B cell (primary cell): Measurements from ENCODE around the gene EGFR. TPM values are rescaled to one million over a fixed set of nuclear protein-coding genes. Genes with fewer than 3 reads are reported as not detected.

Source experiments
- ATAC-seq: fragments of 200-7000 bp; cut with Tn5 transposase; one replicate; pipeline ENCODE4 v1.10.0; 2021; ENCODE audit warnings: low read depth, mild to moderate bottlenecking, moderate number of reproducible peaks, moderate library complexity
- CTCF ChIA-PET: fragments of 350-600 bp; sonication (Branson Sonifier 250); formaldehyde crosslinking; loops from one replicate; lab custom pipeline; 2021; ENCODE audit warnings: antibody characterized with exemption, inconsistent platforms; lab: Charles Lee
- POLR2A ChIA-PET: fragments of 350-600 bp; sonication (Branson Sonifier 250); formaldehyde crosslinking; loops from one replicate; lab custom pipeline; 2021; ENCODE audit warnings: antibody characterized with exemption; lab: Charles Lee
- DNase-seq: peaks from one replicate; pipeline ENCODE4 v3.0.0; 2013
- H2AFZ ChIP-seq: 2 replicates; pipeline ENCODE4 v1.6.1; 2012; ENCODE audit warnings: mild to moderate bottlenecking, low read depth, low read length; ENCODE audit not compliant: insufficient read depth, poor library complexity, severe bottlenecking
- H3K27ac ChIP-seq, 2 donors: 1 replicate in 1 of 2; 2 replicates in 1 of 2; pipeline ENCODE4 v1.5.1; 2012 to 2013; ENCODE audit warnings: low read length in 2 of 2, mild to moderate bottlenecking in 2 of 2, moderate library complexity in 1 of 2
- H3K27me3 ChIP-seq, 4 experiments: fragments of 200-600 bp in 1 of 4; sonication (generic) in 1 of 4; replicated peaks in 1 of 4; 1 replicate in 2 of 4; 2 replicates in 2 of 4; pipeline versions ENCODE4 v1.6.1 to v1.7.0; 2013 to 2016; ENCODE audit warnings: low read length in 3 of 4, mild to moderate bottlenecking in 2 of 4, mixed read lengths in 1 of 4, moderate library complexity in 1 of 4; ENCODE audit not compliant: insufficient read depth in 4 of 4, control insufficient read depth in 3 of 4; ENCODE audit errors: control extremely low read depth in 1 of 4
- H3K36me3 ChIP-seq, 2 experiments: replicated peaks in 1 of 2; 1 replicate in 1 of 2; 2 replicates in 1 of 2; pipeline versions ENCODE4 v1.6.1 to v1.7.1; 2013; ENCODE audit warnings: low read length in 1 of 2; ENCODE audit not compliant: insufficient read depth in 2 of 2, control insufficient read depth in 1 of 2; ENCODE audit errors: control extremely low read depth in 1 of 2, extremely low read depth in 1 of 2
- H3K4me1 ChIP-seq, 2 donors: fragments of 200-600 bp in 1 of 2; sonication (generic) in 1 of 2; 1 replicate in 1 of 2; 2 replicates in 1 of 2; pipeline versions ENCODE4 v1.5.1 to v1.6.1; 2013 to 2017; ENCODE audit warnings: low read length in 2 of 2; ENCODE audit not compliant: control insufficient read depth in 2 of 2, insufficient read depth in 2 of 2
- H3K4me2 ChIP-seq: replicated peaks from 2 replicates; pipeline ENCODE3; 2012; ENCODE audit warnings: mild to moderate bottlenecking, low read depth, low read length; ENCODE audit not compliant: poor library complexity, severe bottlenecking
- H3K4me3 ChIP-seq, 5 experiments: fragments of 200-600 bp in 1 of 5; sonication (generic) in 1 of 5; 1 replicate in 3 of 5; 2 replicates in 2 of 5; pipeline versions ENCODE4 v1.5.1 to v1.7.0; 2011 to 2016; ENCODE audit warnings: low read length in 4 of 5, mild to moderate bottlenecking in 4 of 5, low read depth in 2 of 5, control low read depth in 1 of 5, moderate library complexity in 1 of 5; ENCODE audit not compliant: insufficient read depth in 1 of 5; ENCODE audit errors: control extremely low read depth in 1 of 5, extremely low read depth in 1 of 5
- H3K79me2 ChIP-seq: fragments of 200-600 bp; sonication (generic); one replicate; pipeline ENCODE4 v1.6.0; 2016; ENCODE audit warnings: low read length; ENCODE audit not compliant: control insufficient read depth, insufficient read depth
- H3K9ac ChIP-seq: fragments of 200-600 bp; sonication (generic); 2 replicates; pipeline ENCODE4 v1.6.1; 2017; ENCODE audit warnings: mild to moderate bottlenecking, low read length, moderate library complexity
- H3K9me3 ChIP-seq, 3 donors: one replicate each; pipeline versions ENCODE4 v1.6.1 to v1.7.1; 2013; ENCODE audit warnings: low read length in 2 of 3; ENCODE audit not compliant: control insufficient read depth in 2 of 3, insufficient read depth in 1 of 3; ENCODE audit errors: control extremely low read depth in 1 of 3
- H4K20me1 ChIP-seq: 2 replicates; pipeline ENCODE4 v1.6.0; 2012; ENCODE audit warnings: mild to moderate bottlenecking, low read length; ENCODE audit not compliant: insufficient read depth, control insufficient read depth, poor library complexity, severe bottlenecking
- H3K27ac Mint-ChIP-seq: one replicate; pipeline ENCODE4 v1.8.0; 2021; ENCODE audit warnings: mixed read lengths
- H3K27me3 Mint-ChIP-seq: one replicate; pipeline ENCODE4 v1.8.0; 2021; ENCODE audit warnings: mixed read lengths
- H3K4me1 Mint-ChIP-seq: one replicate; pipeline ENCODE4 v1.8.0; 2021; ENCODE audit warnings: mixed read lengths
- H3K4me3 Mint-ChIP-seq: one replicate; pipeline ENCODE4 v1.8.0; 2021; ENCODE audit warnings: mixed read lengths
- H3K9me3 Mint-ChIP-seq: one replicate; pipeline ENCODE4 v1.8.0; 2022; ENCODE audit warnings: mixed read lengths; ENCODE audit not compliant: insufficient read depth
- EZH2 ChIP-seq: IDR thresholded peaks from 2 replicates; pipeline ENCODE4 v1.6.1; 2012; ENCODE audit warnings: borderline replicate concordance, low read depth, mild to moderate bottlenecking, moderate library complexity, low read length; ENCODE audit not compliant: insufficient read depth, poor library complexity, severe bottlenecking
- WGBS: methylation state at CpG from one replicate; pipeline ENCODE4 v1.1.5; 2013; ENCODE audit warnings: missing lambda C conversion rate; ENCODE audit not compliant: insufficient coverage; 5-methylcytosine and 5-hydroxymethylcytosine counted together
- intact Hi-C: fragments of 100-400 bp; cut with micrococcal nuclease; formaldehyde crosslinking; loops from one replicate; pipeline ENCODE4 v1.10.0; 2022
- polyA plus RNA-seq: library from polyadenylated mRNA; depleted of rRNA; stranded (reverse); fragments of >200 nt; gene quantifications from 2 replicates; pipeline ENCODE4 v1.2.3, GENCODE V29; 2012
- total RNA-seq, 2 donors: library from RNA; stranded (reverse); fragments of 120-200 nt in 1 of 2; gene quantifications; 1 replicate in 1 of 2; 2 replicates in 1 of 2; pipeline versions ENCODE4 v1.2.3 to v1.2.4, GENCODE V29; 2013 to 2022
- TF ChIP-seq, protein P1 (sequence below): fragments of 200-600 bp; IDR thresholded peaks from one replicate; pipeline ENCODE4 v1.8.0; 2022; ENCODE audit warnings: antibody characterized with exemption, mild to moderate bottlenecking

The EGFR gene
- total and polyA plus RNA-seq, 2 donors (not counting 1 experiment from before 2014, with no cell fraction given), result not detected

DNA sequence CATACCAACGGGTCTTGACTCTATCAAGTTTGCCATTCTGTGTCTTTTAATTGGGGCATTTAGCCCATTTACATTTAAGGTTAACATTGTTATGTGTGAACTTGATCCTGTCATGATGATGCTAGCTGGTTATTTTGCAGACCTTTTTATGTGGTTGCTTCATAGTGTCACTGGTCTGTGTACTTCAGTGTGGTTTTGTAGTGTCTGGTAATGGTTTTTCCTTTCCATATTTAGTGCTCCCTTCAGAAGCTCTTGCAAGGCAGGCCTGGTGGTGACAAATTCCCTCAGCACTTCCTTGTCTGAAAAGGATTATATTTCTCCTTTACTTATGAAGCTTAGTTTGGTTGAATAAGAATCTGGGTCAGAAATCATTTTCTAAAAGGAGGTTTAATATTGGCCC, 211.2 kb downstream of the EGFR start:
- Histone ChIP-seq H4K20me1 (no peaks in the 10 kb centered on the region), H3K4me3 (no peak overlapping the region), H3K36me3 (no peaks in the 10 kb centered on the region), H3K9ac (no peak overlapping the region), H3K79me2 (no peaks in the 10 kb centered on the region), H3K9me3 (peaks cover 0 to 12% (median 0%) of the 10 kb centered on the region in 3 donors), H3K27ac (no peak overlapping the region), H3K4me1 (no peaks in the 10 kb centered on the region), H2AFZ (no peak overlapping the region), H3K4me2 (no peak overlapping the region), H3K27me3 (peaks cover 0 to under 1% (median 0%) of the 10 kb centered on the region in 4 experiments)
- no peak overlapping the region for H3K27ac Mint-ChIP-seq
- no CpG with 5 or more reads among the region's 1 CpG for WGBS
- DNase-seq (no peak), ATAC-seq (no peak)
- H3K4me1 Mint-ChIP-seq, result no peaks in the 10 kb centered on the region
- ChIA-PET POLR2A (no interaction called here), CTCF (interaction anchor here (1.2 kb wide), 1 partner anchor 25 kb away, joined by 3 read pairs; no protein-coding TSS in a partner anchor)
- H3K4me3 Mint-ChIP-seq, result no peak overlapping the region
- peaks cover 28% of the 10 kb centered on the region for H3K27me3 Mint-ChIP-seq
- peaks cover 17% of the 10 kb centered on the region for H3K9me3 Mint-ChIP-seq
- intact Hi-C loops, result no loop called here
- TF ChIP-seq EZH2, result no peak
- TF ChIP-seq, protein P1, sequence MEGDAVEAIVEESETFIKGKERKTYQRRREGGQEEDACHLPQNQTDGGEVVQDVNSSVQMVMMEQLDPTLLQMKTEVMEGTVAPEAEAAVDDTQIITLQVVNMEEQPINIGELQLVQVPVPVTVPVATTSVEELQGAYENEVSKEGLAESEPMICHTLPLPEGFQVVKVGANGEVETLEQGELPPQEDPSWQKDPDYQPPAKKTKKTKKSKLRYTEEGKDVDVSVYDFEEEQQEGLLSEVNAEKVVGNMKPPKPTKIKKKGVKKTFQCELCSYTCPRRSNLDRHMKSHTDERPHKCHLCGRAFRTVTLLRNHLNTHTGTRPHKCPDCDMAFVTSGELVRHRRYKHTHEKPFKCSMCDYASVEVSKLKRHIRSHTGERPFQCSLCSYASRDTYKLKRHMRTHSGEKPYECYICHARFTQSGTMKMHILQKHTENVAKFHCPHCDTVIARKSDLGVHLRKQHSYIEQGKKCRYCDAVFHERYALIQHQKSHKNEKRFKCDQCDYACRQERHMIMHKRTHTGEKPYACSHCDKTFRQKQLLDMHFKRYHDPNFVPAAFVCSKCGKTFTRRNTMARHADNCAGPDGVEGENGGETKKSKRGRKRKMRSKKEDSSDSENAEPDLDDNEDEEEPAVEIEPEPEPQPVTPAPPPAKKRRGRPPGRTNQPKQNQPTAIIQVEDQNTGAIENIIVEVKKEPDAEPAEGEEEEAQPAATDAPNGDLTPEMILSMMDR, result no peak

DNA sequence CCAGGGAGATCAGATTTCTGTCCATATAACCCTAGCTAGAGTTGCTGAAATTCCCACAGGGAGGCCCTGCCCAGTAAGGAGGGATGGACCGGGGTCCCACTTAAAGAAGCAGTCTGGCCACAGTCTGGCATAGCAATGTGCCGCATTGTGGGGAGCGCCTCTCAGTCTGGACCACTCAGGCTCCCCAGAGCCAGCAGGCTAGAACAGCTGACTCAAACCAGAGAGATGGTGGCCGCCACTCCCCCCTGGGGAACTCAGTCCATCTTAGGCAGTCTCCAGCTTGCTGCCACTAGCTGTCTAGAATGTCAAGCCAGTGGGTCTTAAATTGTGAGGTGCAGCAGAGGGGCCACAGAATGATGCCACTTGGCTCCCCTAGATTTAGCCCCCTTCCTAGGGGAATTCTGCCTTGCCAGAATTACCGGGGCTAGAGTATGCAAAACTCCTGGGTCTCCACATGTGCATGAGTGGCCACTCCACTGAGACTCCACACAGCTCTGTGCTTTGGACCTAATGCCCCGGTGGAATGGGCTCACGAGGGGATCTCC, 213.0 kb downstream of the EGFR start:
- Mint-ChIP-seq H3K27me3 (peaks cover 30% of the 10 kb centered on the region), H3K9me3 (peaks cover 12% of the 10 kb centered on the region), H3K4me1 (no peaks in the 10 kb centered on the region), H3K4me3 (no peak overlapping the region), H3K27ac (no peak overlapping the region)
- WGBS, result 89% methylated on average over 7 of the region's 7 CpGs
- POLR2A ChIA-PET, result interaction anchor here (0.6 kb wide), 1 partner anchor 36 kb away, joined by 9 read pairs; no protein-coding TSS in a partner anchor
- no peak overlapping the region for H3K9ac ChIP-seq
- DNase-seq, result no peak
- no peak overlapping the region for H3K27ac ChIP-seq
- H3K36me3 ChIP-seq, result no peaks in the 10 kb centered on the region
- no peak for ATAC-seq
- CTCF ChIA-PET, result no interaction called here
- peaks cover 0 to 12% (median 0%) of the 10 kb centered on the region in 3 donors for H3K9me3 ChIP-seq
- intact Hi-C loops, result no loop called here
- no peaks in the 10 kb centered on the region for H3K4me1 ChIP-seq
- peaks cover 0 to 7% (median 0%) of the 10 kb centered on the region in 4 experiments for H3K27me3 ChIP-seq
- no peaks in the 10 kb centered on the region for H3K79me2 ChIP-seq
- H4K20me1 ChIP-seq, result no peaks in the 10 kb centered on the region
- no peak overlapping the region for H2AFZ ChIP-seq
- no peak overlapping the region for H3K4me2 ChIP-seq
- no peak overlapping the region for H3K4me3 ChIP-seq
- TF ChIP-seq, protein P1, result no peak
- no peak for TF ChIP-seq EZH2
